ENCODE results near the gene IQGAP2.

IQGAP2 gene

DNA sequence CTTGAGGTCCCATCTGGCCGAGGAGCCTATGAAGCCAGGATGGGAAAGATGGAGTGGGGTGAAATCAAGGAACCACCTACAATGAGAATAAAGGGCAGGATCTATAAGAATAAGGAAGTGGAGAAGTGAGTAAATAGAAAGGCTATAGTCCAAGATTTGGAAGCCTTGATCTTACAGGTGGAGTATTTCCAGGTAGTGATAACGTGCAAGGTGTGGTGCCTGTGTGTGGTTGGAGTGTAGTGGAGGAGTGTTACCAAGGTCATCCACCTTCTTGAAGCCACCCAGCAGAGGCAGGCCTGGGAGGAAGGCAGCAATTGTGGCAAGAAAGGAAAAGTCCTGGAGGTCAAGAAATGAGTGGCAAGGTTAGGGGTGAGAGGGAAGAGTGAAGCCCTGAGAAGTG is 72.9 kb downstream of the IQGAP2 start:
- no peak for DNase-seq (ENCODE audit: low read depth in 4 of 4, low spot score in 1 of 4)

DNA sequence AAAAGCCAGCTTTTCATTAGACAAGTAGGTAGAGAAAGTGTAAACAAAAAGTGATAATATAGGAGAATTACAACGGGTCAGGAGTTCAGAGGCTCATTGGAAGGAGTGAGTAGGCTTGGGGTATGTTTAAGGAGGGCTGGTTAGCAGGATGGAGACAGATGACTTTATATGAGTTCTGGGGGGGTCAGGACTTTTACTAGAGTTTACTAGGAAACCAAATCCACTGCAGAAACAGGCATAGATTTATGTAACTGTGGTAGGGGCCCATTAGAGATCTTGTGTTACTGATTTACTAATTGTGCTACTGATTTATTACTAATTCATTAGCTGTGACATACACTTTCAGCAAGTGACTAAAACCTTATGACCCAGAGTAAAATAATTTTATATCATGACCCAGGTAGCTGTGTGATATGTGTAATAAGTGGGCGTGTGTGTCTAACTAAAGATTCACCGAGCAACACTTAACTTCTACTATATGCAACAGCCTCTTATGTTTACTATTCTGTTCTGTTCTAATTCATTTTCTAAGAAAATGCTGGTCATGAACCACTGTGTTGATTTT is 73.5 kb downstream of the IQGAP2 start:
- DNase-seq (ENCODE audit: low read depth in 4 of 4, low spot score in 1 of 4) = no peak

DNA sequence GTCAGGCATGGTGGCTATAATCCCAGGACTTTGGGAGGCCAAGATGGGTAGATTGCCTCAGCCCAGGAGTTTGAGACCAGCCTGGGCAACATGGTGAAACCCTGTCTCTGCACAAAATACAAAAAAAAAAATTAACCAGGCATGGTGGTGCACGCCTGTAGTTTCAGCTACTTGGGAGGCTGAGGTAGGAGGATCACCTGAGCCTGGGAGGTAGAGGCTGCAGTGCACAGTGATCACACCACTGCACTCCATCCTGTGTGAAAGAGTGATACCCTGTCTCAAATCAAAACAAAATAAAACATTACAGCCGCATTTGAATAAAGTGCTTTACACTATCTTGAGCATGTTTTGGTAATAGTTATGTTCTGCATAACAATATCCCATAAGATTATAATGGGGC is 74.0 kb downstream of the IQGAP2 start:
- DNase-seq (ENCODE audit: low read depth in 4 of 4, low spot score in 1 of 4) = no peak

DNA sequence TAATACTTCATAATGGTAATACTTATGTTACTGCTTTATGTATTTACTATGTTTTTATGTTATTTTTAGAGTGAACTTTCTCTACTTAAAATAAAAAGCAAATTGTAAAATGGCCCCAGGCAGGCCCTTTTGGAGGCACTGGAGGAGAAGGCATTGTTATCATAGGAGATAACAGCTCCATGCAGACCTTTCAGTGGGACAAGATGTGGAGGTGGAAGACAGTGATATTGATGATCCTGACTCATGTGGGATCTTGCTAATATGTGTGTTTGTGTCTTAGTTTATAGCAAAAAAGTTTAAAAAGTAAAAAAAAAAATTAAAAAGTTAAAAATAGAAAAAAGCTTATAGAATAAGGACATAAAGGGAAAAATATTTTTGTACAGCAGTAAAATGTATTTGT is 74.5 kb downstream of the IQGAP2 start:
- no peak for DNase-seq (ENCODE audit: low read depth in 4 of 4, low spot score in 1 of 4)

DNA sequence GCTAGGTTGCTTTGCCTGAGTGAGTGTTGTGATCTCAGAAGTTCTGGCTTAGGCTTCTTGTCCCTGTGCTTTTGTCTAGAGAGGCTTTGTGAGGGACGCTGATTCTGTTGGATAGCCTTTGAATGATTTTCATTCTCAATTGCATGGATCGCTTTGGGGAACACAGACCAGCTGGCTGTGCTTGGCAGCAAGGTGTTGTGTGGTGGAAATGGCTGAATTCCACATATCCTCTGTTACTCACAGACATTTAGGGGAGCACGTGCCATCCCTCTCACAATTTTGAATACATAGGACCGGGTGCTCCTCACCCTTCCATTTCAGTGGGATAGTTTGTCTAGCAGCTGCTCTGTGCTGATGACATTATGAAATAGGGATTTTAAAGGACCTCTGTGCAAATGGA is 76.2 kb downstream of the IQGAP2 start:
- no peak for DNase-seq (ENCODE audit: low read depth in 4 of 4, low spot score in 1 of 4)

DNA sequence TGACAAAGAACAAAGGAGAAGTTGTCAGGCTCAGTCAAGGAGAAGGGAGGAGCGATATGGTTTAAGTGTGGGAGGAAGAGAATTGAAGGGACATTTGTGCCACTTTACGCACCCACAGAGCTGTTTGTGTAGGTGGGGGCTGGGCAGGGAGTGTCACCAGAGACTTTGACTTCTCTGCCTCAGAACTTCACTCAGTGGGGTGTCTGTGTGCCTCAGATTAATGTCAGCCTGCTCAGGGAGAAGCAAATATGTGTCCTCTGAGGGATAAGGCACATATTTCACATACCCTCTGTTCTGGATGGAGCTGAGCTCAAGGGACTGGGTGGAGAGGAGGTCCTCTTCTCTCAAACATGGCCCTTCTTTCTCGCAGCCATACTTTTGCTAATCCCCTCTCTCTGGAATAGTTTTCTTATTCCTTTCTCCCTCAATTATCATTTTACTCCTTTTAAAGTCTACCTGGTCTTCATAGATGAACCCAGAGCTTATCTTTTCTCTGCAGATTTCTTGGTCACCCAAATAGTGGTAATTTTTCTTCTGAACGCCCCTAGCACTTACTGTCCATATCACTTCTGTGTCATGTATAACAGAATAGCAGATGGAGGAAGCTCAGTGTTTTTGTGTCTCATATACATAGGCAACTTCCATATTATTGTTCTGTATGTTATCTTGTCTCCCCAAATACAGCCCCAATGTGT is 77.0 kb downstream of the IQGAP2 start:
- DNase-seq (ENCODE audit: low read depth in 4 of 4, low spot score in 1 of 4) = no peak

DNA sequence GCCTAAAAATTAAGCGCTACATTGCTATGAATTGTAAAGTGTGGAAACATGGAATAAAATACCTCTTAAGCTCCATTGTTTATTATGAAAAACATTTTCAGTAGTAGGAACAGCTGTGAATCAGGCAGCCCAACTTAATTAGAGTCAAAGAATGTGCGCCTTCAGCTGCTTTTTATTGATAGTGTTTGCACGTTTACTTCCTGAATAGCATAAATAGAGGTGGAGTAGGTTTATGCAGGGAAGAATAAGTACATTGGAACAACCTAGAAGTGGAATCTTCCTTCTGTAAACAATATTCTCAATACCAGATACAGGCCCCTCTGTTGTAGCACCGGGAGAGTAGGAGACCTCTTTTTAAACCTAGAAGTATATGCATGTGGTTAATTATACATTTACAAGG is 79.9 kb downstream of the IQGAP2 start:
- no peak for DNase-seq (ENCODE audit: low read depth in 4 of 4, low spot score in 1 of 4)

DNA sequence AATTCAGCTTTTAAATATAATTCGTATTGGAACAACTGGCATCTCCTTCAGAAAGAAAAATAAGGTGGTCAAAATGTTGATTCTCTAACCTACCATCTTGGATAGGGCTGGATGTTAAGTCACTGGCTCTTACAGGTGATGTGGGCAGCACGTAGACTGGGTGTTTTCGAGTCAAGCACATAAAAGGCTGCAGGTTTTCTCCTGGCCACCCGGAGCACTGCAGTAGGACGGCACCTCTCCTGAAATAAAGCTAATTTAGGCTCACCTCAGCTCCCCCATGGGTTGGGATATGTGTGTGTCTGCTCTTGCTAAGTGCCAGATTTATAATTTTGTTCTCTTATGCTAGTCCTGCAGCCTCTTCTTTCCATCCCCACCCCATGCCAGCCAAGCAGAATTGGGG is 80.3 kb downstream of the IQGAP2 start:
- DNase-seq (ENCODE audit: low read depth in 4 of 4, low spot score in 1 of 4) = no peak

DNA sequence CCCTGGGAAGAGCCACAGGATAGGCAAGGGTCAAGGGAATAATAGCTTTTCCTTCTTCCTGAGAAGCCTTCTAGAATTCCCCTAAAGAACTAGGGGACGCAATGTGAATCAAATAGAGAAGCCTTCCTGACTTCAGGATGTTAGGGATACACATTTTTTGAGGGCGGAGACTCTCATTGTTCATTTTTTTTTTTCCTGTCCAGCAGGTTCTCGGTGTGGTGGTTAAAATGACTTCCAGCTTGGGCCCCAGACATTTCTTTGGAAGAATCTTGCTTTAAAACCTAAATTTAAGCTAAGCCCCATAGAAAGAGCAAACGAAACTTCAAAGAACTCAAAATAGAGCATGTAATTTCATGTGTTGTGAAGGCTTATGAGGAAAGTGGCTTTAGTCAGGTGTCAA is 80.8 kb downstream of the IQGAP2 start:
- DNase-seq (ENCODE audit: low read depth in 4 of 4, low spot score in 1 of 4) = no peak

DNA sequence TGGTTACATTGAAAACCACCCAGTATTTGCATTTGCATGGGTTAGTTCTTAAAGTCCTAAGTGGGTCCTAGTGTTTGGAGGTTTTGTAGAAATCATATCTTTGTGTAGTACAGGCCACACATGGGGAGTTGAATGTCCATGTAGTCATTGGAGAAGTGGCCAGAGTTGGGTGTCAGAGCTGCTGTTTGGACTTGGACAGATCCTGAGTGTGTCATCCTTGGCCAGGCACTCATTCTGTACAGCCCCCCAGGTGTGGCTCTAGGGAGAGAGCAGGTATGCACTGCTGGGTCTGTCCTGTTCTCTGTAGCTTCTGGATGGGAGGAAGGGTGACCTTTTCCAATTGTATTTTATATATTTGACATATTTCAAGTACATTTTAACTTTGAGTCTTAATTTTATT is 82.4 kb downstream of the IQGAP2 start:
- DNase-seq (ENCODE audit: low read depth in 4 of 4, low spot score in 1 of 4) = no peak

DNA sequence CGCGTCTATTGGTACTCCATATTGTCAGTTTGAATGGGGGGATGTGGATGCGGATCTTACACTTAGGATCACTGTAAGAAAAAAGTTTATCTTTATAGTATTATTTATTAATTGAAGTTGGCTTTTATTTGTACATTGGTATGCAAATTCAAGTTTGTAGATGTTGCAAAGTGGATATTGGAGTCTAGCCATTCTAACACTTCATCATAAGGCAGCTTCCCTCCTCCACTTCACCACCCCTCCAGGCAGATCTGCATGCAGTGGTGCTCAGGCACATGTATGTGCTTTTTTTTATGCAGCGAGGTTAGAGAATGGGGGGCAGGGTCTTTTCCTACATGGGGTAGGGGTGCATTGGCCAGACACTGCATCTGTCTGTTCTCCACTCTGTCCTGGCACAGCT is 84.3 kb downstream of the IQGAP2 start:
- no peak for DNase-seq (ENCODE audit: low read depth in 4 of 4, low spot score in 1 of 4)

DNA sequence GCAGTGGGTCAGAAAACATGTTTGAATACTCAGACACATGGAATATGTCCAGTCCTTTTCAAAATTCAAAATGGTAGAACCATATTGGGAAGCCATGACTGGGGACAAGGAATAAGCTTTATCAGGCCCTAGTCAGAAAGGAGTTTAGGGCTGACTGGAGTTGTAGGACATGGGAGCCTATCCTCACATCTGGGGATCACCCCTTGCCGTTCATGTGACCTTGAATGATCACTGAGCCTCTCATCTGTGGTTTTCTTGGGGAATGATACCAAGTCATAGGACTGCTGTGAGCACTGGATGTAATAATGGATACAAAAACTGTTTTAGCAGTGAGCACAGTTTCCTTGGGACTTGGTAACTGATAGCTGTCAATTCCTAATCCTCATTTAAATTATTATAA is 84.7 kb downstream of the IQGAP2 start:
- DNase-seq (ENCODE audit: low read depth in 4 of 4, low spot score in 1 of 4) = no peak

DNA sequence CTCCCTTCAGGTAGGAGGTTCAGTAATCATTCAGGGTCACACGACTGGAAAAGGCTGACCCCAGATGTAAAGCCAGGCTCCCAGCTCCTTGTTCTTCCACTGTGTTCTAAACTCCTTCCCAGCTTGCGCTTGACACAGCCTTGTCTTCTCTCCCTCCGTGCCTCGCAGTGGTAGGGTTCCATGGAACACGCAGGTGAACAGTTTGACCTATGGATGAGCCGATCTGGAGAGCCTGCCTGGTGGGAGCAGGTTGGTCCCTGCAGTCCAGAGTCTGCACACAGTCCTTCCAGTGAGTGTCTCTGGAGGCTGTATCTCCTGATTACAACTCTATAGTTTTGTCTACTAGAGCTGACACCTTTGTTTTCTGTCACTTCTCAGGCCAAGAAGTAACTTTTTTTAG is 85.9 kb downstream of the IQGAP2 start:
- no peak for DNase-seq (ENCODE audit: low read depth in 4 of 4, low spot score in 1 of 4)

DNA sequence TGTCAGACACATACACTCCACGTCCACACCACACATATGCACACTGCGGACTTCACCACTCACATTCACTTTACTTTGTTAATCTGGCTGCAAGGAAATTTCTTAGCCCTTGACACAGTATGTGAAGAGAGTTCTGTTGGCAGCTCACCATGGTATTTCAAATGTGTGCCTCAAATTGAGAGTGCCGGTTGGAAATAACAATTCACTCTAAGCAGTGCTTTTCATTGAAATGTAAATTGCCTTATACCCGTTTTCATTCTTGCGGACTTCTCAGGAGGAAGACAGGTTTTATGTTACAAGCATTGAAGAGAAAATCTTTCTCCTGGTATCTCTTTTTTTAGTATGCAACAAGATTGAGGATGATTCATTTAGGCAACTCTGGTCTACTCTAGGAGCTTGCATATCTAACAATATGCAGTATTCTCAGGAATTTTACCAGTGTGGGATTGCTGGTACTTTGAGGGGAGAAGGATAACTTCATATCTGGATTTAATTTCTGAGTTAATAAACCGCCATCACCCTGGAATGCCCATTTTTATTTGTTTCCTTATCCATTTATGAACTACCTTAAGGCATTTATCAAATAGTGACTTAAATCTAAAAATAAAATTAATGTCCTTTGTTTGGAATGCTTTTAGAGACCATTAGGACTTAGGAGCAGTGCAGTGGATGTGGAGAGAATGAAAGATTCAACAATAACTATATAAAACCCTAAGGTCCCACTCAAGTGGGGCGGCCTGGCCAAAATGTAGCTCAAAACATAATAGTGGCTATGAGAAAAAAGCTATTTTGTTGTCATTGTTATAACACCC is 87.0 kb downstream of the IQGAP2 start:
- DNase-seq (ENCODE audit: low read depth in 4 of 4, low spot score in 1 of 4) = no peak

DNA sequence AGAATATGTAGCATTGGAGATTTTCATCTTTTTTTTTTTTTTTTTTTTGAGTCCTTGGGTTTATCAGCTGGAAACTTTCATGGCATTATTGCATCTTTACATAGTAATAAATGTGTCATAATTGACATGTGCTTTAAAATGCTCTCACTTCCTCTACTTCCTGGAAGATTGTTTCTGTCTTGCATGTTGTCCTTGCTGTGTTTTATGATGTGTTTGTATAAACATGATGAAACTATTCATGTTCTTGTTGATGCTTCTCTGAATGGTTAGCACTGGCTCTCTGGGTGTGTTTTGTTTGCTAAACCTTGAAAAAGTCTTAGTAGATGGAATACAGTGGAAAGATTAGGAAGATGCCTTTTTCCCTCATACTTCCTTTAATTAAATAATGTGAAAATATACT is 87.9 kb downstream of the IQGAP2 start:
- DNase-seq (ENCODE audit: low read depth in 4 of 4, low spot score in 1 of 4) = no peak

DNA sequence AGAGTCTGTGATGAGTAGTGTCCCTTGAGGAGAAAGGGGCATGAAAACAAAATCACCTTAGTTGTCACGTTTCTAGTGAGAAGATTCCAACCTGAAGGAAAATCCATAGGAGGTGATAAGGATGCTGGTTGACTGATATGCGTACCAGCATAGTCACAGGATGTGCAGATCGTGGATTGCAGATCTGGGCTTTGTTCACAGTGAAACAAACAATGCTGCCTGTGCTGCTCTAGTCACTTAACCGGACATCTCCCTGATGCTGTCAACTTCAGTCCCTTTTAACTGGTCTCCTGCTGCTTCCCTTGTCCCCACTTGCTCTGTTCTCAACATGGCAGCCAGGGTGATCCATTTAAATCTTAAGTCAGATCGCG is 89.7 kb downstream of the IQGAP2 start:
- no peak for DNase-seq (ENCODE audit: low read depth in 4 of 4, low spot score in 1 of 4)

DNA sequence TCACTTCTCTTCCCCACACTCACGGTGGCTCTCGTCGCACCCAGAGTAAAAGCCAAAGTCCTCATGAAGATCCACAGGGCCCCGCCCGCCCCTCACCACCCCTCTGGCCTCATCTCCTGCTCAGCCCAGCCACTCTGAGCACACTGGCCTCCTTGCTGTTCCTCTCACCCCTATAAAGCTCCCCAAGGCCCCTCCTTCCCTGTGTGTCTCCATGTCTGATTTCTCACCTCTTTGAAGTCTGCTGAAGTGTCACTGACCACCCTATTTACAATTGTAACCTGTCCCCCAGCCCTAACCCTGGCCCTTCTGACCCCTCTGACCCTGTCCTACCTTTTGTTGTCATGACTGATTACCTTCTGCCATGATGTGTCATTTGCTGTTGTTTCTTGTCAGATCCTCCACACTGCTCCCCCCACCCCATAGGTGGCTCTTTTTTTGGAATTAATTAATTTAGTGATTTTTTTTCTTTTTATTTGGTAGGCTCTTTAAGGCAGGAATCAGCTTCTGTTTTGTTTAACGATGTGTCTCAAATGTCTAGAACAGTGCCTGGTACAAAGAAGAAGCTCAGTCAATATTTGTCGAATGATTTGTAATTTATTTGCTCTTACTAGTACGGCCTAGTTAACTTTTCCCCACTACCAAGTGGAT is 90.2 kb downstream of the IQGAP2 start:
- DNase-seq (ENCODE audit: low read depth in 4 of 4, low spot score in 1 of 4) = no peak

DNA sequence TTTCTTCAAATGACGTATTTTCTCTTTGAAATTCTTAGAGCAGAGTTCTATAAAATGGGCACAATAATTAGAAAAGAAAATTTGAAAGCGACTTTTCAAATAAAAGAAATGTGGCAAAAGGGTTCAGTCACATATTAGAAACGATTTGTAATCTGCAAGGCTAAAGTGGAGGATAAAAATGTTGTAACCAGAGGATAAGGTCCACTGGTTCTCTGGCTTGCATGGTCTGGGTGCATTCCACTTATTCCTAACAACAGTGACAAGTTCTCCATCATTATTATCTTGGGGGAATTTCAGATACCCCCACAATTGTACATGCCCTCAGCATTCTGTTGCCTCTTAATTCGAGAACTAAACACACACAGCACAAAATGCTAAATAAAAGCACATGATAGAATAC is 91.1 kb downstream of the IQGAP2 start:
- no peak for DNase-seq (ENCODE audit: low read depth in 4 of 4, low spot score in 1 of 4)

DNA sequence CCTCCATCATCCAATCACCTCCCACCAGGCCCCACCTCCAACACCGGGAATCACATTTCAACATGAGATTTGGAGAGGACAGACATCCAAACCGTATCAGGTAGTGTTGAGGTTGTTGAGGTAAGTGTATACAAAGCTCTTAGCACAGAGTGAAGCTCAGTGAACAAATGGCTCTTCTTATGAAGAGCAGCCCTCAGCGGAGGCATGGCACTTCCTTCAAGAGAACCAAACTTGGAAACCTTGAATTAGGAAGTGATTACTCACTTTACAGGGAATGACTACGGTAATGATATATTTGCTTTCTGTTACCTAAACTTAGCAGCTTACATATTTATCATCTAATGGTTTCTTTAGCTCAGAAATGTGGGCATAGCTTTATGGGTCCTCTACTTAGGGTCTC is 92.8 kb downstream of the IQGAP2 start:
- DNase-seq (ENCODE audit: low read depth in 4 of 4, low spot score in 1 of 4) = no peak

DNA sequence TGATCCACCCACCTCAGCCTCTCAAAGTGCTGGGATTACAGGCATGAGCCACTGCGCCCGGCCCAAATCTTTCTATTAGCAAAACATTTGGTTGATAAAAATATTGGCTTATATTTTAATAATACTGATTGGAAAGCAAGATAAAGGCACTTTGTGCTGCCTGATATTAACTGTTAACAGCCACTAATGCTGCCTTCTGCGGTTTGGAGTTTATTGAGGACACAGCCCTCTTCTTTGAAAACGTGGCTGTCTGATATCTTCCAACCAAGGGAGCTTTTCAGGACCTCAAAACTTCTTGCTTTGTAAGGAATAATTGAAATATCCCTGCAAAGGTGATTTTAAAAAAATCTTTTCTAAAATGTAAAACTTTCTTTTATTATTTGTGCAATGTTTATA is 94.0 kb downstream of the IQGAP2 start:
- no peak for DNase-seq (ENCODE audit: low read depth in 4 of 4, low spot score in 1 of 4)

DNA sequence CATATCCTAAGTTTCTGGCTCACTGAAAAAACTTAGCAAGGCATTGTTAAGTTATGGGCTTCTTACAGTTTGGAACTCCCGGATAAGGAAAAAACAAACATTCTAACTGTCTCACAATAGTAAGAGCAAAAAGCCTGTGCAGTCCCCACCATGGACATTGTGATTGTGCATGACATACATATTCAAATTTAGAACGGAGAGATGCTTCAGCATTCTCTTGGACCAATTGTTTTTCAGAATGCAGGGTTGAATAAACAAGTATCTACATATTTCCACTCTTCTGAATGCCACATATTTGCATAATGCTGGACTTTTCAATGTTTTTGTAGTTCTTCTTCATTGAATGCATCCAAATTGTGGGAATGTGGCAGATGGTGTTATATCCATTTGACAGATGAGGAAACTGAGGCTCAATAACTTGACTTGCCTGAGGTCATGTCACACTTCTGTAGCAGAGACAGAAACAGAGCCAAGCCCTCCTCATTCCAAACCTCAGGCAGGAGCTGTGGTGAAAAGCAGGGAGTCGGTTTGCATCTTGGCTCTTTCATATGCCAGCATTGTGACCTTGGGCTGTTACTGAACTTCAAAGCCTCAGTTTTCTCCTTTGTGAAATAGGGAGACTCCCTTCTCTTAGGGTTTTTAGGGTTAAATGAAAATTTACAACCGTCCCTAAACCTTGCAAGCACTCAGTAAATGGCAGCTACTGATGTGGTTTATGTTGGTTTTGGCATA is 95.1 kb downstream of the IQGAP2 start:
- no peak for DNase-seq (ENCODE audit: low read depth in 4 of 4, low spot score in 1 of 4)

Data from stimulated activated CD4-positive, alpha-beta T cell treated with anti-CD3 and anti-CD28 coated beads, Interleukin-1b, Interleukin-23, amount 100 ng/mL, for 24 hours (primary cell).